OCI-LY3 (cell line): ENCODE data around the gene PIEZO1.

Experiments used
- CTCF ChIP-seq: fragments of 200-600, 300-600 bp; sonication (generic); IDR thresholded peaks from 2 replicates; pipeline ENCODE4 v1.5.1; 2014; ENCODE audit warnings: antibody characterized with exemption, low read length, low read depth
- EZH2phosphoT487 ChIP-seq: fragments of 200-600 bp; shearing (Covaris generic); IDR thresholded peaks from 2 replicates; pipeline ENCODE4 v1.6.1; 2018; ENCODE audit warnings: antibody characterized with exemption, mixed run types, low read depth

GRCh38 chr16:88759245-88759975 lies 25.6 kb downstream of the PIEZO1 start:
- TF ChIP-seq CTCF: peak; percentile 47
- no peak for TF ChIP-seq EZH2phosphoT487
